ENCODE results near the gene OR52M1. TPM values are rescaled to one million over a fixed set of nuclear protein-coding genes. Genes with fewer than 3 reads are reported as not detected.

OR52M1 gene
- total RNA-seq, 4 donors from 2014 or later, result not detected

DNA sequence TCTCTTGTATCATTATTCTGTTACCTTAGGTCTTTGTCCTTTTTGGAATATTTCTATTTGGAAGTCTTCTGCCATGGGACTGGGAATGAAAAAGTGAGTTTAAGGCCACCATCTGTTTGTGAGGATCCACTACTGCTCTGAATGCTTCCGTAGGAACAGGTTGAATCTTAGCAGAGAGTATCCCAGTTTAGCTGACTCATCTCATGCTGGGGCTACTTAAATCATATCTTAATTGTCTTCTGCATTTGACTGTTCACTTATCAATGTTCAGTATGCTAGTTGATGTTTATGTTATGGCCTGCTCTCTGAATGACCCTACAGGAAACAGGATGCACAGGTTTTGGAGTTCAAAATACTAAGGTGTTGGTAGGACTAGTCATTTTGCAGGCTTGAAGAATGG is 35.1 kb downstream of the OR52M1 start:
- Histone ChIP-seq H3K27me3 (no peaks in the 10 kb centered on the region), H3K9me3 (no peaks in the 10 kb centered on the region), H3K4me1 (no peaks in the 10 kb centered on the region), H3K4me3 (no peak overlapping the region), H3K27ac (replicated peaks in 1 of 4) (no peak overlapping the region), H3K36me3 (no peaks in the 10 kb centered on the region)
- no peak for TF ChIP-seq POLR2AphosphoS5 (IDR thresholded peaks at IDR 0.05)
- TF ChIP-seq, protein P1, sequence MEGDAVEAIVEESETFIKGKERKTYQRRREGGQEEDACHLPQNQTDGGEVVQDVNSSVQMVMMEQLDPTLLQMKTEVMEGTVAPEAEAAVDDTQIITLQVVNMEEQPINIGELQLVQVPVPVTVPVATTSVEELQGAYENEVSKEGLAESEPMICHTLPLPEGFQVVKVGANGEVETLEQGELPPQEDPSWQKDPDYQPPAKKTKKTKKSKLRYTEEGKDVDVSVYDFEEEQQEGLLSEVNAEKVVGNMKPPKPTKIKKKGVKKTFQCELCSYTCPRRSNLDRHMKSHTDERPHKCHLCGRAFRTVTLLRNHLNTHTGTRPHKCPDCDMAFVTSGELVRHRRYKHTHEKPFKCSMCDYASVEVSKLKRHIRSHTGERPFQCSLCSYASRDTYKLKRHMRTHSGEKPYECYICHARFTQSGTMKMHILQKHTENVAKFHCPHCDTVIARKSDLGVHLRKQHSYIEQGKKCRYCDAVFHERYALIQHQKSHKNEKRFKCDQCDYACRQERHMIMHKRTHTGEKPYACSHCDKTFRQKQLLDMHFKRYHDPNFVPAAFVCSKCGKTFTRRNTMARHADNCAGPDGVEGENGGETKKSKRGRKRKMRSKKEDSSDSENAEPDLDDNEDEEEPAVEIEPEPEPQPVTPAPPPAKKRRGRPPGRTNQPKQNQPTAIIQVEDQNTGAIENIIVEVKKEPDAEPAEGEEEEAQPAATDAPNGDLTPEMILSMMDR (IDR thresholded peaks at IDR 0.05), result no peak
- no peak for TF ChIP-seq EP300 (IDR thresholded peaks at IDR 0.05)
- no peak for TF ChIP-seq POLR2A (IDR thresholded peaks at IDR 0.05; ENCODE audit: low read depth)
- intact Hi-C loops (cut with DNase I), result no loop called here
- WGBS, result 89% methylated on average over 1 of the region's 1 CpG
- no peak for DNase-seq (ENCODE audit: extremely low spot score)

DNA sequence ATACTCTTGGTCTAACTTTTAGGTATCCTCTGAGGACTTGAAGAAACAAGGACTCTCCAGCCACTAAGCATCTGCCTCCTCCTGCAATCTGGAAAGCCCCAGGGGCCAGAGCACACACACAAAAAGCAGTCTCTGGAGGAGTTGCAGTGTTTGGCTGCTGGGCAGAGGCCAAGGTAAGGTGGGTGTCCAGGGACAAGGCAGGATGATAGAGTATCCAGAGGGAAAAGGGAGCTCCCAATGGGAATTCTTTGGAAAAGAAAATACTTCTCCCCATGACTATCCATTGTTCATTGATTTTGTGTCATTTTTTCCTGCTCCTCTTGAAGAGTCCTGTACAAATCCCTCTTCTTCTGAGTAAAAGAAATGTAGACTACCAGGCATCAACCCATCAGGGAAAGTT is 36.5 kb downstream of the OR52M1 start, which contains the start of gene OR52I2:
OR52I2 (plus strand) TSS at position 301 of the 400 bp plus-strand sequence.
- peaks cover 0 to 1% (median 0%) of the 10 kb centered on the region in 4 donors for H3K27me3 ChIP-seq
- no peak within 1 kb of the TSS for H3K4me3 ChIP-seq
- H3K36me3 ChIP-seq, result no peaks in the 10 kb centered on the region
- H3K4me1 ChIP-seq, result no peaks in the 10 kb centered on the region
- H3K27ac ChIP-seq (replicated peaks in 1 of 4), result no peak within 1 kb of the TSS
- H3K9me3 ChIP-seq, result no peaks in the 10 kb centered on the region
- intact Hi-C loops (cut with DNase I), result no loop called here
- TF ChIP-seq, protein P1 (IDR thresholded peaks at IDR 0.05), result no peak
- TF ChIP-seq EP300 (IDR thresholded peaks at IDR 0.05), result no peak
- no peak for TF ChIP-seq POLR2A (IDR thresholded peaks at IDR 0.05; ENCODE audit: low read depth)
- no peak for TF ChIP-seq POLR2AphosphoS5 (IDR thresholded peaks at IDR 0.05)
- DNase-seq (ENCODE audit: extremely low spot score), result no peak

DNA sequence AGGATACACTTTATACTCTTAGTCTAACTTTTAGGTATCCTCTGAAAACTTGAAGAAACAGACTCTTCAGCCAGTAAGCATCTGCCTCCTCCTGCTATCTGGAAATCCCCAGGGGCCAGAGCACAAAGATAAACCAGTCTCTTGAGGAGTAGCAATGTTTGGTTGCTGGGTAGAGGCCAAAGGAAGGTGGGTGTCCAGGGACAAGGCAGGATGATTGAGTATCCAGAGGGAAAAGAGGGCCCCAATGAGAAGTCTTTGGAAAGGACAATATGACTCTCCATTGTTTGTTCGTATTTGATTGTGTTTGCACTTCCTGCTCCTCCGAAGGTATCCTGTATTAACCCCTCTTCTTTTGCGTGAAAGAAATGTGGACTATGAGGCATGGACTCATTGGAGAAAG is 44.0 kb downstream of the OR52M1 start:
- WGBS, result 61% methylated on average over 3 of the region's 3 CpGs
- TF ChIP-seq EP300 (IDR thresholded peaks at IDR 0.05) (no peak), POLR2A (IDR thresholded peaks at IDR 0.05; ENCODE audit: low read depth) (no peak), POLR2AphosphoS5 (IDR thresholded peaks at IDR 0.05) (no peak)
- TF ChIP-seq, protein P1 (IDR thresholded peaks at IDR 0.05), result no peak
- intact Hi-C loops (cut with DNase I), result no loop called here
- H3K9me3 ChIP-seq, result no peaks in the 10 kb centered on the region
- no peak for DNase-seq (ENCODE audit: extremely low spot score)
- no peak overlapping the region for H3K27ac ChIP-seq (replicated peaks in 1 of 4)
- H3K4me1 ChIP-seq, result no peaks in the 10 kb centered on the region
- H3K4me3 ChIP-seq, result no peak overlapping the region
- no peaks in the 10 kb centered on the region for H3K36me3 ChIP-seq
- peaks cover 0 to 14% (median 0%) of the 10 kb centered on the region in 4 donors for H3K27me3 ChIP-seq

DNA sequence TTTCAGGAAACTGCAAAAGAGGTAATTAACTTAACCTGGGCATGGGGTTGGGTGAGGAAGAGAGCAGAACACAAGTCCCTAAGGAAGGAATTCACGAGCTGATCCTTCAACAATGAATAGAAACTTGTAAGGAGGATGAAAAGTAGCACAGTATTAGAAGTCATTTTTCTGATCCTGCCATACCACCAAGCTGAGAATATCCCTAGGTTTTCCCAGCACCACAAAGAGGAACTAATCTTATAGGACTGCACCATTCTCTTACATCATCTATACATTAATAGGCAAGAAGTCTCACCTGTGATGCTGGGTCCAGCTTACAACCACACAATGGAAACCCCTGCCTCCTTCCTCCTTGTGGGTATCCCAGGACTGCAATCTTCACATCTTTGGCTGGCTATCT is 48.7 kb downstream of the OR52M1 start, which contains the start of gene OR52I1:
OR52I1 (plus strand) TSS at position 301 of the 400 bp plus-strand sequence; CDS start at position 301, 0 bp downstream.
- H3K4me3 ChIP-seq, result no peak within 1 kb of the TSS
- no peaks in the 10 kb centered on the region for H3K9me3 ChIP-seq
- H3K36me3 ChIP-seq, result peaks cover 4 to 33% (median 23%) of the 10 kb centered on the region in 4 donors
- H3K27me3 ChIP-seq, result no peaks in the 10 kb centered on the region
- intact Hi-C loops (cut with DNase I), result no loop called here
- H3K4me1 ChIP-seq, result no peaks in the 10 kb centered on the region
- H3K27ac ChIP-seq (replicated peaks in 1 of 4), result no peak within 1 kb of the TSS
- 79% methylated on average over 1 of the region's 1 CpG for WGBS
- DNase-seq (ENCODE audit: extremely low spot score), result no peak
- TF ChIP-seq, protein P1 (IDR thresholded peaks at IDR 0.05), result no peak
- TF ChIP-seq POLR2A (IDR thresholded peaks at IDR 0.05; ENCODE audit: low read depth) (no peak), POLR2AphosphoS5 (IDR thresholded peaks at IDR 0.05) (no peak), EP300 (IDR thresholded peaks at IDR 0.05) (no peak)

Other genes with a start within 250 kb of the OR52M1 start
- not detected for gene OR52B4, start 176.8 kb upstream of the OR52M1 start, total RNA-seq
- 10 to 100 TPM; 16.6 to 22.0 (median 18.1) TPM for gene TRIM21, start 151.5 kb upstream of the OR52M1 start, total RNA-seq
- not detected for gene OR52K2, start 95.9 kb upstream of the OR52M1 start, total RNA-seq
- gene OR52K1, start 62.5 kb upstream of the OR52M1 start, total RNA-seq, result under 1 TPM in 1 of 4 donors, not detected in 3; 0.11 TPM
- gene OR52I2, start 36.6 kb downstream of the OR52M1 start, total RNA-seq, result not detected
- gene OR52I1, start 48.8 kb downstream of the OR52M1 start, total RNA-seq, result not detected
- 10 to 100 TPM in 2 of 4 donors, 1 to 10 TPM in 2; 8.8 to 16.8 (median 11.2) TPM for gene TRIM68, start 63.0 kb downstream of the OR52M1 start, total RNA-seq
- not detected for gene OR51D1, start 92.3 kb downstream of the OR52M1 start, total RNA-seq
- 1 to 10 TPM in 2 of 4 donors, under 1 TPM in 1, not detected in 1; 0.33 to 1.3 (median 1.2) TPM for gene OR51E1, start 98.8 kb downstream of the OR52M1 start, total RNA-seq
- 1 to 10 TPM in 2 of 4 donors, under 1 TPM in 2; under 0.01 to 1.8 (median 0.72) TPM for gene OR51E2, start 152.7 kb downstream of the OR52M1 start, total RNA-seq
- not detected for gene MMP26, start 159.6 kb downstream of the OR52M1 start, total RNA-seq
- not detected for gene OR51F1, start 224.7 kb downstream of the OR52M1 start, total RNA-seq